HEK293 (cell line): Measurements from ENCODE around the gene ZNF606.

Experiments
- CTCF ChIA-PET: fragments of 350-600 bp; formaldehyde crosslinking; extraction: SDS; loops from one replicate; lab custom pipeline; 2021; ENCODE audit warnings: antibody characterized with exemption; lab: Yijun Ruan, JAX
- POLR2A ChIA-PET: fragments of 300-600 bp; formaldehyde crosslinking; extraction: SDS; loops from one replicate; lab custom pipeline; 2020; ENCODE audit warnings: antibody characterized with exemption, inconsistent platforms; lab: Yijun Ruan, JAX
- H3K27ac ChIP-seq: fragments of 200-500 bp; sonication (Bioruptor generic); 2 replicates; pipeline ENCODE4 v1.5.1; 2014; ENCODE audit warnings: low read depth, low read length, control low read depth, inconsistent platforms; ENCODE audit errors: extremely low read depth
- H3K36me3 ChIP-seq, 2 experiments: fragments of 200-500 bp in 1 of 2; sonication (Bioruptor generic) in 1 of 2; 1 replicate in 1 of 2; 2 replicates in 1 of 2; pipeline ENCODE4 v1.5.1; 2014 to 2017; ENCODE audit warnings: inconsistent platforms in 2 of 2, low read length in 2 of 2; ENCODE audit not compliant: control insufficient read depth in 2 of 2, insufficient read depth in 1 of 2
- H3K4me1 ChIP-seq: fragments of 200-500 bp; sonication (Bioruptor generic); 2 replicates; pipeline ENCODE4 v1.5.1; 2014; ENCODE audit warnings: mild to moderate bottlenecking, low read length, inconsistent platforms; ENCODE audit not compliant: control insufficient read depth, insufficient read depth
- H3K4me3 ChIP-seq: 2 replicates; pipeline ENCODE4 v1.5.1; 2011; ENCODE audit warnings: low read depth, mild to moderate bottlenecking, control low read depth, low read length, moderate library complexity
- H3K9me3 ChIP-seq: fragments of 200-500 bp; sonication (Bioruptor generic); 2 replicates; pipeline ENCODE4 v1.5.1; 2014; ENCODE audit warnings: low read depth, low read length, inconsistent platforms; ENCODE audit not compliant: control insufficient read depth, insufficient read depth
- GLIS1 ChIP-seq: fragments of 450-650 bp; formaldehyde crosslinking; IDR thresholded peaks from 2 replicates; pipeline ENCODE4 v1.5.1; 2016; ENCODE audit warnings: missing biosample characterization, missing genetic modification characterization
- OSR2 ChIP-seq: fragments of 450-650 bp; formaldehyde crosslinking; IDR thresholded peaks from 2 replicates; pipeline ENCODE4 v1.5.1; 2016; ENCODE audit warnings: missing biosample characterization, missing genetic modification characterization
- PRDM1 ChIP-seq: fragments of 450-650 bp; formaldehyde crosslinking; IDR thresholded peaks from 2 replicates; pipeline ENCODE4; 2016; ENCODE audit warnings: missing biosample characterization, missing genetic modification characterization
- ZNF266 ChIP-seq: fragments of 450-650 bp; formaldehyde crosslinking; IDR thresholded peaks from 2 replicates; pipeline ENCODE4 v1.5.1; 2016; ENCODE audit warnings: missing biosample characterization, missing genetic modification characterization, low read depth
- ZNF274 ChIP-seq, 2 experiments: fragments of 200-500 bp in 1 of 2; fragments of 450-650 bp in 1 of 2; sonication (Bioruptor generic) in 1 of 2; formaldehyde crosslinking in 1 of 2; IDR thresholded peaks; 2 replicates each; pipeline versions ENCODE4 v1.5.1 to v1.6.1; 2014 to 2016; ENCODE audit warnings: borderline replicate concordance in 1 of 2, inconsistent platforms in 1 of 2, low read length in 1 of 2, missing biosample characterization in 1 of 2, missing genetic modification characterization in 1 of 2
- ZNF366 ChIP-seq: fragments of 450-650 bp; formaldehyde crosslinking; conservative IDR thresholded peaks from 2 replicates; pipeline ENCODE4 v1.5.1; 2016; ENCODE audit warnings: missing biosample characterization, missing genetic modification characterization
- ZNF510 ChIP-seq: fragments of 450-650 bp; formaldehyde crosslinking; IDR thresholded peaks from 2 replicates; pipeline ENCODE4 v1.5.1; 2018; ENCODE audit warnings: mild to moderate bottlenecking, missing genetic modification characterization, missing biosample characterization; ENCODE audit not compliant: insufficient replicate concordance
- ZNF560 ChIP-seq: fragments of 450-650 bp; formaldehyde crosslinking; IDR thresholded peaks from 2 replicates; pipeline ENCODE4 v1.5.1; 2017; ENCODE audit warnings: missing biosample characterization, missing genetic modification characterization, borderline replicate concordance
- ZNF658 ChIP-seq: fragments of 450-650 bp; formaldehyde crosslinking; IDR thresholded peaks from 2 replicates; pipeline ENCODE4; 2016; ENCODE audit warnings: missing biosample characterization, missing genetic modification characterization
- ZSCAN23 ChIP-seq: fragments of 450-650 bp; formaldehyde crosslinking; IDR thresholded peaks from 2 replicates; pipeline ENCODE4 v1.5.1; 2016; ENCODE audit warnings: missing biosample characterization, missing genetic modification characterization
- TF ChIP-seq, protein P1 (sequence below): fragments of 450-650 bp; formaldehyde crosslinking; IDR thresholded peaks from 2 replicates; pipeline ENCODE4 v1.5.1; 2016; ENCODE audit warnings: missing biosample characterization, missing genetic modification characterization, borderline replicate concordance
- TF ChIP-seq, protein P2 (sequence below): fragments of 450-650 bp; formaldehyde crosslinking; IDR thresholded peaks from 2 replicates; pipeline ENCODE4 v1.5.1; 2016; ENCODE audit warnings: missing biosample characterization, missing genetic modification characterization, low read depth

Gene ZNF606

DNA sequence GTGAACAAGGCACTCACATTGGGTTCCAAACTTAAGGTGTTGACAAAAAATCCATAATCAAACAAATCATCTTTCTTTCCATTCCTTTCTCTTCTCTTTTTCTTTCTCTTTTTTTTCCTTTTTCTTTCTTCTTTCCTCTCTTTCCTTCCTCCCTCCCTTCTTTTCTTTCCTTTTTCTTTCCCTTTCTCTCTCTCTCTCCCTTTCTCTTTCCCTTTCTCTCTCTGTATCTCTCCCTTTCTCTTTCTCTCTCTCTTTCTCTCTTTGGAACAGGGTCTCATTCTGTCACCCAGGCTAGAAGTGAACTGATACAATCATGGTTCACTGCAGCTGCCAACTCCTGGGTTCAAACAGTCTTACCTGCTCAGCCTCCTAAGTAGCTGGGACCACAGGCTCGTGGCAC lies 40.8 kb downstream of the ZNF606 start:
- CTCF ChIA-PET = interaction anchor here (0.6 to 0.7 kb wide), 2 partner anchors 8 to 192 kb away, joined by 4 to 5 read pairs; no protein-coding TSS in a partner anchor
- no peaks in the 10 kb centered on the region; the same call in none of the 2 replicates for H3K9me3 ChIP-seq

DNA sequence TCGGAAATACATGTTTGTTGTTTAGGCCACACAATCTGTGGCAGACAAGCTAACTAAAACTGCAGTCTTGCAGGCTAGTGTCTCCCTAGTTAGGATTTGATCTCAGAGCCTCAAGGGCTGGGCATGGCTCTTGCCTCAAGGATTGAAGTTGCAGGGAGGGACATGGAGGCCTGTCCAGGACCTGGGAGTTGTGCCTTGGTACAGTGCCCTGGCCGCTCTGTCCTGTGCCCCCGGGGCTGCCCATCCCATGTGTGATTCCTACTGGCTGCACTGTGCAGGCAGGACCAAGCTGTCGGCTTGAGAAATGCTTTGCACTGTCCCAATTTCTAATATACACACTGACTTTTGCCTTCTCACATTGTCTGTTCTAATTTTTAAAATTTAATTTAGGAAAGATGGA lies 47.6 kb downstream of the ZNF606 start:
- ChIA-PET POLR2A (no interaction called here), CTCF (no interaction called here)
- H3K4me1 ChIP-seq = no peaks in the 10 kb centered on the region
- H3K36me3 ChIP-seq = no peaks in the 10 kb centered on the region; a peak in 1 of 3 replicates
- no peaks in the 10 kb centered on the region; the same call in 1 of the 2 replicates for H3K9me3 ChIP-seq
- TF ChIP-seq ZNF266 (tag by site-specific recombination) (no peak), ZNF274 (IDR thresholded peaks at IDR 0.05; ENCODE audit: low read length) (no peak), ZNF274 (tag by site-specific recombination; IDR thresholded peaks at IDR 0.05; ENCODE audit: borderline replicate concordance) (no peak), ZNF510 (tag by site-specific recombination) (no peak)
- TF ChIP-seq, protein P1, sequence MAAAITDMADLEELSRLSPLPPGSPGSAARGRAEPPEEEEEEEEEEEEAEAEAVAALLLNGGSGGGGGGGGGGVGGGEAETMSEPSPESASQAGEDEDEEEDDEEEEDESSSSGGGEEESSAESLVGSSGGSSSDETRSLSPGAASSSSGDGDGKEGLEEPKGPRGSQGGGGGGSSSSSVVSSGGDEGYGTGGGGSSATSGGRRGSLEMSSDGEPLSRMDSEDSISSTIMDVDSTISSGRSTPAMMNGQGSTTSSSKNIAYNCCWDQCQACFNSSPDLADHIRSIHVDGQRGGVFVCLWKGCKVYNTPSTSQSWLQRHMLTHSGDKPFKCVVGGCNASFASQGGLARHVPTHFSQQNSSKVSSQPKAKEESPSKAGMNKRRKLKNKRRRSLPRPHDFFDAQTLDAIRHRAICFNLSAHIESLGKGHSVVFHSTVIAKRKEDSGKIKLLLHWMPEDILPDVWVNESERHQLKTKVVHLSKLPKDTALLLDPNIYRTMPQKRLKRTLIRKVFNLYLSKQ (tag by site-specific recombination) = no peak
- TF ChIP-seq, protein P2, sequence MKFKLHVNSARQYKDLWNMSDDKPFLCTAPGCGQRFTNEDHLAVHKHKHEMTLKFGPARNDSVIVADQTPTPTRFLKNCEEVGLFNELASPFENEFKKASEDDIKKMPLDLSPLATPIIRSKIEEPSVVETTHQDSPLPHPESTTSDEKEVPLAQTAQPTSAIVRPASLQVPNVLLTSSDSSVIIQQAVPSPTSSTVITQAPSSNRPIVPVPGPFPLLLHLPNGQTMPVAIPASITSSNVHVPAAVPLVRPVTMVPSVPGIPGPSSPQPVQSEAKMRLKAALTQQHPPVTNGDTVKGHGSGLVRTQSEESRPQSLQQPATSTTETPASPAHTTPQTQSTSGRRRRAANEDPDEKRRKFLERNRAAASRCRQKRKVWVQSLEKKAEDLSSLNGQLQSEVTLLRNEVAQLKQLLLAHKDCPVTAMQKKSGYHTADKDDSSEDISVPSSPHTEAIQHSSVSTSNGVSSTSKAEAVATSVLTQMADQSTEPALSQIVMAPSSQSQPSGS (tag by site-specific recombination) = no peak
- no peak overlapping the region for H3K27ac ChIP-seq
- no peak overlapping the region for H3K4me3 ChIP-seq

More for the DNA sequence above, 40.8 kb downstream of the ZNF606 start:
- Histone ChIP-seq H3K27ac (no peak overlapping the region), H3K4me1 (no peaks in the 10 kb centered on the region), H3K4me3 (no peak overlapping the region), H3K36me3 (no peaks in the 10 kb centered on the region; a peak in 1 of 3 replicates)
- POLR2A ChIA-PET = interaction anchor here (0.7 kb wide), 1 partner anchor 34 kb away, joined by 4 read pairs; no protein-coding TSS in a partner anchor
- TF ChIP-seq PRDM1 (tag by site-specific recombination) = peak; percentile 98
- TF ChIP-seq ZSCAN23 (tag by site-specific recombination) = no peak
- no peak for TF ChIP-seq OSR2 (tag by site-specific recombination)
- TF ChIP-seq ZNF560 (tag by site-specific recombination) = 0 out of 2 replicates have a peak, but pooled peaks have one; percentile 15
- TF ChIP-seq ZNF366 (tag by site-specific recombination) = 0 out of 2 replicates have a peak, but pooled peaks have one; percentile 21

DNA sequence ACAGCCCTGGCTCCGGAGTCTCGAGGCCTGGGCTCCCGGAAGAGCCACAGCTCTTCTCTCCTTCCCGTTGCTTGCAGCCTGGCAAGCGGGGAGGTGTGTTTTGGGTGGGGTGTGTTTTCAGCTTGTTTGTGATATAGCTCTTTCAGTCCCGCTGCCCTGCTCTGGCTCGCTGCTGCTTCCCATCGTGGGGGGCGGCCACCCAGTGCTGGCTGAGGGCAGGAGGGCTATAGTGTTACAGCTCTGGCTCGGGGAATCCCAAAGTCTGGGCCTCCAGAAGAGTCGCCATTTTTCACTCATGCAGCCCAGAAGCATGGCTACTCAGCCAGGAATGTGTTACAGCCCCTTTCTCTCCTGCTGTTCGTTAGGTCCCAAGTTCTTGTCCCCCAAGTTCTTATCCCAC lies 52.9 kb downstream of the ZNF606 start:
- Histone ChIP-seq H3K27ac (no peak overlapping the region), H3K9me3 (peaks cover 7% of the 10 kb centered on the region), H3K4me1 (peaks cover 5% of the 10 kb centered on the region; the same call in 1 of the 2 replicates), H3K36me3 (peaks cover 0 to 11% of the 10 kb centered on the region in 2 experiments; a peak in 2 of 3 replicates), H3K4me3 (no peak overlapping the region)
- TF ChIP-seq, protein P1 (tag by site-specific recombination) = no peak
- TF ChIP-seq GLIS1 (tag by site-specific recombination) (peak; percentile 64), ZNF658 (tag by site-specific recombination) (no peak)
- CTCF ChIA-PET = no interaction called here
- POLR2A ChIA-PET = no interaction called here
